GM19043 (cell line): ENCODE results near the gene SMAD5.

ENCODE experiments used
- ATAC-seq: cut with Tn5 transposase; IDR thresholded peaks from one replicate; pipeline ENCODE4 v1.9.1; 2021; ENCODE audit warnings: low read depth; ENCODE audit not compliant: unreplicated experiment

Gene SMAD5

DNA sequence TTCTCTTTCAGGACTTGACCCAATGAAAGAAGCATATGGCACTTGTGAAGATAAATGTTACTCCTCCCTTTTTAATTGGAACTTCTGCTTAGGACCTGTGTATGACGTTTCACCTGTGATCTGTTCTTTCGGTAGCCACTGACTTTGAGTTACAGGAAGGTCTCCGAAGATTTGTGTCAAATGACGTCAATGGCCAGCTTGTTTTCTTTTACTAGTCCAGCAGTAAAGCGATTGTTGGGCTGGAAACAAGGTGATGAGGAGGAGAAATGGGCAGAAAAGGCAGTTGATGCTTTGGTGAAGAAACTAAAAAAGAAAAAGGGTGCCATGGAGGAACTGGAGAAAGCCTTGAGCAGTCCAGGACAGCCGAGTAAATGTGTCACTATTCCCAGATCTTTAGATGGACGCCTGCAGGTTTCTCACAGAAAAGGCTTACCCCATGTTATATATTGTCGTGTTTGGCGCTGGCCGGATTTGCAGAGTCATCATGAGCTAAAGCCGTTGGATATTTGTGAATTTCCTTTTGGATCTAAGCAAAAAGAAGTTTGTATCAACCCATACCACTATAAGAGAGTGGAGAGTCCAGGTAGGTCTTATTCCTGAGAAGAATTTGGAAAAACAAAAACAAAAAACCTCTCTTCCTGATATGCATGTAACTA, 21.1 kb downstream of the SMAD5 start:
- ATAC-seq = no peak

DNA sequence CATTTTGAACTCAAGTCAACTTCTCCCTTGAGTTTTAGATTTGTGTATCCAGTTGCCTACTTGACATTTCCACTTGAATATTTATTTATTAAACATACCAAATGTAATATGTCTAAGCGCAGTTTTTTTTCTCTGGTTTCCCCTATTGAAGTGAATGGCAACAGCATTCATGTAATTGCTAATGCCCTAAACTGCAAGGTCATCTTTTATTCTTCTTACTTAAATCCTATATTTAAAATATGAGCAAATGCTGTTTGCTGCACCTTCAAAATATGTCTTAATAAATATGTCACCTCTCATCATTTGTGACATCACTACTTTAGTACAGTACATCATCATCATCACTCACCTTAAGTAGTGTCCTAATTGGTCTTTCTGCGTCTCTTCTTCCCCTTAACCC, 22.4 kb downstream of the SMAD5 start:
- no peak for ATAC-seq

DNA sequence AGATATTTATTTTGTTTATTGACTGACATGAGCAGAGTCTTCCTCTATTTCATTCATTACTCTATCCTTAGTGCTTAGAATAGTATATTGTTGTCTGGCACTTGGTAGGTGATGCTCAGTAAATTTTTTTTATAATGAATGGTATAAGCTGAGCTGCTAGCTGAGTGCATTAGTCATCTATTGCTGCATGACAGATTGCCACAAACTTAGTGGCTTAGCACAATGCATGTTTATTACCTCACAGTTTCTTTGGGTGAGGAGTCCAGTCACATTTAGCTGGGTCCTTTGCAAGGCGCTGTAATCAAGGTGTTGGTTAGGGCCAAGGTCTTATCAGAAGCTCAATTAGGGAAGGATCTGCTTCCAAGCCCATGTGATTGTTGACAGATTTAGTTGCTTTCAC, 23.1 kb downstream of the SMAD5 start:
- ATAC-seq = no peak

DNA sequence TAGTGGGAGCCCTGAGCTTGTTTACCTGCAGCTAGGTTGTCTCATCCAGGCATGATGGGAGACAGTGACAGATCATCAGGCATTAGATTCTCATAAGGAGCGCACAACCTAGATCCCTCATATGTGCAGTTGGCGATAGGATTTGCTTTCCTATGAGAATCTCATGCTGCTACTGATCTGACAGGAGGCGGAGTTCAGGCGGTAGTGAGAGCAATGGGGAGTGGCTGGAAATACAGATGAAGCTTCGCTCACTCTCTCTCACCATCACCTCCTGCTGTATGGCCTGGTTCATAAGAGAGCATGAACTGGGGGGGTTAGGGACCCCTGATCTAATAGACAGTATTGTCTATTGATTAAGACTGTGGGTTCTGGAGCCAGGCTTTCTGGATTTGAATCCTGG, 24.9 kb downstream of the SMAD5 start:
- no peak for ATAC-seq

DNA sequence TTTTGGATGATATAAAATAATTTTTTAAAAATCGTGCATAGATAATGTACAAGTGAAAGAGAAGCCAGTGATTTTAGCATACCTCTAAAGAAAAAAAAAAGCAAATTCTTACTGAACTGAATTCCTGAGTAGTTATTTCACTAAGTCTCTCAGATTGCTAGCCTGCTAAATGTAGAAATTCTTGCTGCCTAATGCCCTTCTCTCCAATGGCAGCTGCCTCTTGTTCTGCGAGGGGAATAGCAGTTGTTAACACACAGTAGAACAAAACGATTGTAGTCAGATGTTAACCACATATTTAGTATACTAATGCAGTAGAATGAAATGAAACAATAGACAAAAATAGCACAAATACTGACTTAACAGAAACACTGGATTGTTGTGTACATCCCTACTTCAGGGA, 26.8 kb downstream of the SMAD5 start:
- ATAC-seq = no peak

DNA sequence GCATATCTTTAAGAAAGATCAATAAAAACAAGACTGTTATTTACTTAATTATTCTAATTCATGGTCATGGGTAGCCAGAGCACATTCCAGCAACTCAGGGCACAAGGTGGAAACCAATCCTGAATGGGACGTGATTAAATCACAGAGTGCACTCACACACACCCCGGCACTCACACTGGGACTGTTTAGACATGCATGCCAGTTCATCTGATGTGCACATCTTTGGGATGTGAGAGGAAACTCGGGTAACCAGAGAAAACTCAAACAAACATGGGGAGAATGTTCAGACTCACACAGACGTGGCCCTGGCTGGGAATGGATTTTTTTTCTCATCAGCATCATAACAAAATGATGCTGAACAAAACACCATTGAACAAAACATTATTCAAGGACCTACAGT, 29.4 kb downstream of the SMAD5 start:
- no peak for ATAC-seq

DNA sequence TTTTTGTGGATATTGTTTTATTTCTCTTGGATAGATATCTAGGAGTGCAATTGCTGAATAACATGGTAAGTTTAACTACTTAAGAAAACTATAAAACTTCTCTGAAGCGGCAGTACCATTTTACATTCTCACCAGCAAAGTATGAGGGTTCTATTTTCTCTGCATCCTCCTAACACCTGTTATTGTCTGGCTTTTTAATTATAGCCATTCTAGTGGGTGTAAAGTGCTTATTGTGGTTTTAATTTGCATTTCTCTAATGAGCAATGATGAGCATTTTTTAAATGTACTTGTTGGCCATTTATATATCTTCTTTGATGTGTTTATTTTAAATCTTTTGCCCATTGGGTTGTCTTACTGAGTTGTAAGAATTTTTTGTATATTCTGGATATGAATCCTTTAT, 31.6 kb downstream of the SMAD5 start:
- ATAC-seq = no peak

DNA sequence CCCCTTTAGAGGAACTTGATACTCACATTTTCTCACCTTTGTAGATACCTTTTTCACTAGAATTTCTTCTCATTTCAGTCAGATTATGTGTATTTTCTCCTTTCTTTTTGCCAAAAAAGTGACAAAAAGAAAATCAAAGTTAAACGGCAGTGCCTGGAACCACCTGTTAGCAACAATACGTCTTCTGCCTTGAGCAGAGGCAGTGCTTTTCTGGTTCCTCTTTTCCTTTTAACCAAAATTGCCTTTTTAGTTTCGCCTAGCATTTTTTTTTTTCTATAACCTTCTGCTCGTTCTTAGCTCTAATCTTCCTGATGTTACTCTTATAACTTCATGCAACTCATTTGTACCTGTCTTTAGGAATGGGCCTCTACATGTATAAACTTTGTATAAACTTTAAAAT, 34.3 kb downstream of the SMAD5 start:
- ATAC-seq = peak; percentile 79

DNA sequence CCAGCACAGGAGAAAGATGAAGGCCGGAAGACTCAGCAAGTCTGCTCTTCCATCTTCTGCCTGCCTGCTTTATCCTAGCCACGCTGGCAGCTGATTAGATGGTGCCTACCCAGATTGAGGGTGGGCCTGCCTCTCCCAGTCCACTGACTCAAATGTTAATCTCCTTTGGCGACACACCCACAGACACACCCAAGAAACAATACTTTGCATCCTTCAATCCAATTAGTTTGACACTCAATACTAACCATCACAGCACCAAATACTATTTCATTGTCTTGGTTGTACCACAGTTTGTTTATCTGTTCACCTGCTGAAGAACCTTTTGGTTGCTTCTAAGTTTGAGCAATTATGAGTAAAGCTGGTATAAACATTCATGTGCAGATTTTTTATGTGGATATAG, 36.6 kb downstream of the SMAD5 start:
- ATAC-seq = no peak

DNA sequence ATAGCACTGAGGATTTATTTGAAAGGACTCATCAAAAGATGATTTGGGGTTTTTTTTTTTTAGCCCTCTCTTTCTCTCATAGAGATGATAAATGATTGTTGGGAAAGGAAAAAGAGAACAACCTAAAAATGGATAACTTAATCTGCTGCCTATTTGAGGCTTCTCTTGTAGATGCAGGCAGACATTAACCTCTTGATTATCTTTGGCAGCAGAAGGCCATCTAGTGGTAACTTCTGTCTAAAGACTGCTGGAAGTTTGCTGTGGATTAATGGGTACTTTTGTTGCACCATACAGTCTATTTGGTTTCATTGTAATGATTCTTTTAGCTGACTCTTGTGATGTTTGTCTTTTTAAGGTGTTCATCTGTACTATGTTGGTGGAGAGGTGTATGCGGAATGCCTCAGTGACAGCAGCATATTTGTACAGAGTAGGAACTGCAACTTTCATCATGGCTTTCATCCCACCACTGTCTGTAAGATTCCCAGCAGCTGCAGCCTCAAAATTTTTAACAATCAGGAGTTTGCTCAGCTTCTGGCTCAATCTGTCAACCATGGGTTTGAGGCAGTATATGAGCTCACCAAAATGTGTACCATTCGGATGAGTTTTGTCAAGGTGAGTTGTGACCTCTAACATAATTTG, 41.5 kb downstream of the SMAD5 start:
- ATAC-seq = no peak

DNA sequence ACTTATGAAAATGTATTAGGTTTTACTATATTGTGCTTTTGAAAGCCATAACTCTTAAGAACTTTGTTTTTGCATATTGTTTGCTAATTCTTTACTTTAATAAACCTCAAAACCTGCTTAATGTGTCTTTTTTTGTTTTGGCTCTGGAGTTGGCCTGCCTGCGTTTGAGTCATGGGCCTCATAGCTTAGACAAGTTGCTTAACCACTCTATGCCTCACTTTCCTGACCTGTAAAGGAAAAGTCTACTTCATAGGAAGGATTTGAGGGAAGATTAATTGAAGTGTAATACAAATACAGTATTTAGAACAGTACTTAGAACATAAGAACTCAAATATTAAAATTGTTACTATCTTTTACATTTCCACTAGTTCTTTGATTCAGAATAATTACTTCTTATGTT, 50.0 kb downstream of the SMAD5 start:
- no peak for ATAC-seq

DNA sequence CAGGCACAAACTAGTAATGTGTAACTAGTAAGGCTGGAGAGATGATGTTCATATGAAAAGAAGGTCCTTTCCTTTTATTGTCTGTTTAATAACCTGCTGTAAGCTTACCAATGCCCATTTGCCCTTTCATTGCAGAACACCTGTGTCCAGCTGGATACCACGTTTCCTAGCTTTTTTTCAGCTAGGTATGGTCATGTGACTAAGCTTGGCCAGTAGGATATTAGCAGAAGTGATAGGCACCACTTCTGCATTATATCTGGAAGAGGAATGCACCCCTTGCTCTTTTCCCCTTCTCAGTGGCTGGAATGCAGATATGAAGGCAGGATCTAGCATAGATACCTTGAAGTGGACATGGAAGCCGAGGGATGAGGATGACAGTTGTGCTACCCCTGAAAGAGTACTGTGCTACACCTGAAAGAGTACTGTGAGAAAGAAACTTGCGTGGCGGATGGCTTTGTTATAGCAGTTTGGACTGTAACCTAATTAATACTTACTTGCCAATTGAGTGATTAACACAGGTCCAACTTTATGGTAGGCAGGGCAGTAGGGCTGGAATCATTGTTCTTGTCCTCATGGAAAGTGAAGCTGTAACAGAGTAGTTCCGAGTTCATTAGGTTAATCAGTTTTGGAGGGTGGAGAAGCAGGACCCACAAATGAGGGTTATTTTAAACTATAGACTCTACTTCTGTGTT, 53.5 kb downstream of the SMAD5 start:
- ATAC-seq = no peak

DNA sequence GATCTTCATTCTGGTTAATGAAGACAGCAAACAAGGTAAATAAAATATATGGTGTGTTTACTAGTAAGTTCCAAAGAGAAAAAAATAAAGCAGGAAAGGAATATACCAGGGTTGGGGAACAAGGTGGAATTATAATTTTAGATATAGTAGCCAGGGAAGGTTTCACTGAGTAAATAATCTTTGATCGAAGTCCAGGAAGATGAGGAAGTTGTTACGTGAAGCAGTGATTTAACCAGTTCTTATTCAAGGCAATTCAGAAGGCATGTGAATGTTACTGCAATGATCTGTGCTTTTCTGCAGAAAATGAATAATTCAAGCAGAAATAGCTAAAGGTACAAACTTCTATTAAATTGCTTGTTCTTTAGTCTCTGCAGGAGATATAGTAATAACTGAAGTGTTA, 54.2 kb downstream of the SMAD5 start:
- ATAC-seq = no peak

DNA sequence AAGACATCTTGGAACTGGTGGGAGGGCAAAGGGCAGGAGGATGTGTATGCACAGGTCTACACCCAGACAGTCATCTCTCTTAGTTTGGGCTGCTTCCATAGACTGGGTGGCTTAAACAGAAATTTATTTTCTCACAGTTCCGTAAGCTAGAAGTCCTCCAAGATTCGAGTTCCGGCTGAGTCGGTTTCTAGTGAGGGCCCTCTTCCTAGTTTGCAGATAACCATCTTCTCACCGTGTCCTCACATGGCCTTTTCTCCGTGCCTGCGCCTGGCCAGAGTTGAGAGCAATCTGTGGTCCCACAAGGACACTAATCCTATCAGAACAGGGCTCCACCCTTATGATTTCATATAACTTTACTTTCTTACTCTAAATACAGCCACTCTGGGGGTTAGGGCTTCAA, 56.2 kb downstream of the SMAD5 start:
- no peak for ATAC-seq

DNA sequence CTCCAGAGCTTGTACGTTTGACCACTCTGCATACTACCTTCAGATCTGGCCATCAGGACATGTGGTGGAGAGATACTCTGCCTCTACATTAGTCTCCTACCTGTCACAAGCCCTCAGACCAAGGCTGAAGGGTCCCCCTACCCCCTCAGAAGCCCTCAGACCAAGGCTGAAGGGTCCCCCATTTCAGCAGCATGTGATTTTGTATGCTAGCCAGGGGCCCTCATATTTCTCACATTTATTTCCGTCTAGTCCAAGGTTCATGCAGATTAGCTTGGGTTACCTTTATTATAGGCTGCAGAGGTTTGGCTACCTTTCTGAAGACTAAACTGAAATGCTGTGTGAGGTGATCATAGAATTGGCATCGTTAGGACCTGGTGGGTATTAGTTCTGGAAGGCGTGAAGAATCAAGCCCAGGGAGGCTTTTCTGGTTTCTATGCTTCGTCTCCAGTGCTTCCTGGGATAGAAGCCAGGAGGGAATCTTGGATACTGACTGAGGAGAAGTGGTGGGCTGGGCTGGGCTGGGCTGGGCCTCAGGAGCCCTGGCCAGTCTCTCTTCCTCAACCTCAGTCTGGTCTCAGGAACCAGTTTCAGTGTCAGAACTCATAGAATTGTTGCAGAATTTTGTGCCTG, 57.6 kb downstream of the SMAD5 start:
- no peak for ATAC-seq

DNA sequence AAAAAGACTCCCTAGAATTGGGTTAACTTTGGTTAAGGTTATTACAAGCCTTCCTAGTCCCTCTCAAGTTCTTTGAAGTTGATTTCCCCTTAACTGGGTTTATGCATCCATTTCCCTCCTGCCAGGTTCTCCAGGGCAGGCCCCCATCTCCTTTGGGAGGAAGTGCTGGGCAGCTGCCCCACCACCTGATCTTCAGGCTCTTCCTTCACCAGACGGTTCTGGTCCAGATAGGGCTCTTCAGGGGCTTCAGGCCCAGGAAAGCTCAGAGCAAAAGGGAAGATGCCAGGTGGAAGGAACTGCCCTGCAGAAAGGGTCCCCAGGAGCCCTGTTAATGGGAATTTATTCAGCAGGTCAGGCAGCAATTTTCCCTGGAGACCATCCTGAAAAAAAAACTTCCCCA, 58.3 kb downstream of the SMAD5 start:
- ATAC-seq = no peak

DNA sequence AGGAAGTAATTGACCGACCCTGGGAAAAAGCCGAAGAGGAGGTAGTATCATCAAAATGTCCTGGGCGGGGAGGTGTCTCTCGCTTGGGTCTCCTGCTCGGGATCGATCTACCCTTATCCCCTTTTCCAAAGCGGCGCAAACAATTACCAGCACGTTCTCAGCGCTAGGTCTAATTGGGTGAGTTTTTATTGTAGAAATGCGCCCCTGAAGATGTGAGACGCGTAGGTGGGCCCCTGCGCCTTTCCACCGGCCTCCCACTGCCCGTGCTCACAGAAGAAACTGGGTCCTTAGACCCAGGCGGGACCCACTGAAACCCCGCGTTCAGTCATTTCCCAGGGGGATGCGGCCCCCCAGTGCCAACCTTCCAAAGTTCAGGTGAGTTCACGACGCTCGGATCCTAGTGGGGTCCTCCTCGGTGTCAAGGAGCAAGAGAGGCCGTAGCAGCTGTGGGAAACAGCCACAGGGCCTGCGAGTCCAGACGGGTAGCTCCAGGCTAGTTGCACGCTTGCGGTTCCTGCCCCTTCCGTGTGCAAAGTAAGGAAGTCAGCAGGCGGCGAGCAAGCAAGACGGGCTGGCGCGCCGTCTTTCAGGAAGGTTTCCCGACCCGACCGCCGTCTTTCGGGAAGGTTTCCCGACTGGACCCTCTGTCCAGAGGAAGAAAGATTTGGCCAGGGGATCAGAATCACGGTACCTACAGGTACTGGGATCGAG, 58.8 kb downstream of the SMAD5 start:
- ATAC-seq = no peak

DNA sequence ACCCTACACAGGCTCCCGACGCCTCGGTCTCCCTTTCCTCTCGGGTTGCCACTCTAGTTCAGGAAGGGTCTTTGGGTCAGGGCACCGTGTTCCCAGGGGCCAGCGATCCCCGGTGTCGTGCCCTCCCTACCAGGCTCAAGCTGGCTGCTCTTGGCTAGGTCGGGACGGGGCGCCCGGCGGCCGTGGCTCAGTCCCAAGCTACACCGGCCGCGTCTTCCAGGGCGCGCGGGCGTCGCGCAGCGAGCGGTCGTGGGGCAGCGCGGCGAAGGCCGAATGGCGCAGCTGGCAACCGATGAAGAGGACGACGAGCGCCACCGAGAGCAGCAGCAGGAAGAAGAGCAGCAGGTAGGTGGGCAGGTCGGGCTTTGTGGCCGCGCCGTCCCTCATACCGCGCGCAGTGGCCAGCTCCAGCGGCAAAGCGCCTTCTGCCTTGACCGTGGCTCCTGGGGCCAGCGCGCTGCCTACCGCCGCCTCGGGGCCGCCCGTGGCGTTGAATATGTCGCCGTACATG, 59.4 kb downstream of the SMAD5 start:
- no peak for ATAC-seq

DNA sequence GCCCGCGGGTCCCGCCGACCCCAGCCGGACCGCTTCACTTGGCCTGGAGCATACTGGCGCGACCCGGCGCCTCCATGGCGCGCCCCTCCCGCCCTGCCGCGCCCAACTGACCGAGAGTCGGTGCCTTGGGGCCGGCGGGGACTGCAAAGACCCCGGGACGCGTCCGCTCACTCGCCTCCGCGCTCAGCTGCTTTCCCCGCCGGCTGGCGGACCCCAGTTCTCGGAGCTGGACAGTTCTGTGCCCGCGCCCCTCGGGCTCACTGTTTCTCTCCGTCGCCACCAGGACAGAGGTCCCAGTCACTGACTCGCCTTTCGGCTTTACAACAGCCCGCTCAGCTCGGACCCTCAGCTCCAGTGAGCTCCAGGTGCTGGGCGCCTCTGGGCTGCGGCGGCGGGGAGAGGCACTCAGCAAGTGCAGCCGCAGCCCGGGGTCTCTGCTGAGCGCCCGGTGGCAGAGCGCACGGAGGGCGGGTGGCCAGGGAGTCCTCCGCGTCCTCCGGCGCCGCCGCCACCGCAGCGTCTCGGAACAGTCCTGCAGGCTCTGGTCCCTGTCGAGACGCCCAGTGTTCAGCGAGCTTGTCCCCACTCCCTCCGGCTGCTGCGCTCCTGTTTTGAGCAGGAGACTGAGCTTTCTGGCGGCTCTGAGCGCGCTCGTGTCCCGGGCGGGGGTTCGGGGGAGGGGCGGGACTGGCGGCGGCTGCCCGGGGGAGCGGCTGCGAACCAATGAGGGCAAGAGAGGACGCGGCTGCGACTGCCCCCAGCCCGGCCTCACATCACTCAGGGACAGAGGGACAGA, 60.1 kb downstream of the SMAD5 start, which contains the start of gene SMIM32:
TSS of gene SMIM32 (minus strand) at position 637 of the 796 bp plus-strand sequence. CDS start 638 bp downstream, outside the sequence.
- no peak for ATAC-seq
